ENCODE results near the gene GRIN2A.

GRIN2A gene

DNA sequence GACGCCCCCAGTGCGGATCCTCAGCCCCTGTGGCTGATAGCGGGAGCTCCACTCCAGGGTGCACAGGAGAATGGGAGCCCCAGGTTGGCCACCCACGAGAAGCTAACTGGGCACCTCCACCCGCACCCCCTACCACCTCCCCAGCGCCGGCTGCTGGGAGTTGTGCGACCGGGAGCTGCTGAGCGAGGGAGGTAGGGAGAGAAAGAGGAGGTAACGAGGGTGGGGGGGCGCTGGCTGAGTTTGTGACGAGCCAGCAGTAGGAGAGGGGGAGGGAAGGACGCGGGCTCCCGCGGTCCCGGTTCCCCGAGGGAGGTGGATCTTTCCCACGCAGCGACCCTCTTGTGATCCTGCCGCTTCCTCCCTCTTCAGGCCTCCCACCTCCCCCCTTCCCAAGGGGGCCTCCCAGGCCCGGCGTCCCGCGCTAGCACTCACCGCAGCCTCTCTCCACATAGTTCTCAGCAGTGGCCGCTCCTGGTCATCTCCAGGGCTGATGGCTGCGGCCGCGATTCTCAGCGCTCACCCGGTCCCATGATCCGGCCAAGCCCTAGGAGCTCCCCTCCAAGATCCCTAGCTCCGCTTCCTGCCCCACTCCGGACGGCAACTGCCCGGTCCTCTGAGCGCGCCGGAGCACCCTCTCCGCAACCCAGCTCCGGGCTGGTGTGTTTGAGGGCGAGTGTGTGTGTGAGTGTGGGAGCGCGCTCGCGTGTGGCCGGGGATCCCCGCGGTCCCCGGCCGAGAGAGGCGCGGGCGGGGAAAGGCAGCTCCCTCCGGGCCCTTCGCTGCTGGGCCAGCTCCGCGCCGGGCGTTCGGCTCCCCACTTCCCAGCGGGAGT is at the start of gene GRIN2A:
GRIN2A (minus strand) TSS at position 207 of the 832 bp plus-strand sequence. CDS start 2,017 bp downstream, outside the sequence.
- DNase-seq: no peak

- DNase-seq: no peak
Observed at GRCh38 chr16:10231563-10231962, 49.3 kb upstream of the GRIN2A start.

- no peak for DNase-seq
Observed at GRCh38 chr16:10228779-10229178, 46.6 kb upstream of the GRIN2A start.

- DNase-seq: no peak
Observed at GRCh38 chr16:10226987-10227306, 44.7 kb upstream of the GRIN2A start.

GRCh38 chr16:10226141-10226986 is 44.1 kb upstream of the GRIN2A start:
- DNase-seq: no peak

- no peak for DNase-seq
Observed at GRCh38 chr16:10225653-10226052, 43.4 kb upstream of the GRIN2A start.

GRCh38 chr16:10224850-10225249 is 42.6 kb upstream of the GRIN2A start:
- no peak for DNase-seq

- no peak for DNase-seq
Observed at GRCh38 chr16:10220942-10221341, 38.7 kb upstream of the GRIN2A start.

DNA sequence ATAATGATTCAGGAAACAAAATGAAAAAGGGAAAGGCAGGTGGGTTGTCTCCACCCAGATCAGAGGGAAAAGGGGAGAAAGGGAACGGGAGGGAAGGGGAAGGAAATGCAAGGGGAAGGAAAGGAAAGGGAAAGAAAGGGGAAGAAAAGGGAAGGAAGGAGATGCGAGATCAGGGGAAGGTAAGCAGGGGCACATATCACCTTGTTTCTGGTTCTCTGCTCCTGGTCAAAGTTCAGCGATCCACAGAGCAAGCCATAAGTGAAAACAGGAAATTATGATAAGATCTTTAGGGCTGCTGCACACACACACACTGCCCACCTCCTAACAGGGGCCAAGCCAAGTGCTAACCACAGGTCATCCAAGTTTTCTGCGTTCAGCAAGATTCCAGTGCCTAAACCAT is 37.5 kb upstream of the GRIN2A start:
- no peak for DNase-seq

- DNase-seq: no peak
Observed at GRCh38 chr16:10218490-10219206, 36.4 kb upstream of the GRIN2A start.

DNA sequence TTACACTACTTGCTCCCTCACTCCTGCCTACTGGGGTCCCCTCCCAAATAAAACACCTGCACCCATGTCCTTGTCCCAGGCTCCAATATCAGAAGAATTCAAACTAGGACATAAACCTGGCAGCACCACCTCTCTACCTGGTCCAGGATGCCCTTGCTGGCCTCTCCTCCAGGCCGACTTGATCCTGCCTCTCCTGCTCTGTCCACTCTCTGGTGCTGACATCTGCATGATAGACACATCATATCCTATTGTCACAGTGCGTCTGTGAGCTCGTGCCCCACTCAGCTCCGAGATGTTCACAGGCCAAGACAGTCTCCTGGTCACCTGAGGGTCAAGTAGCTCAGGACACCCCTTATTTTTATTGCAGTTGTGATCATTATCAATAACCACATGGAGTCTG is 31.5 kb upstream of the GRIN2A start:
- no peak for DNase-seq

- DNase-seq: no peak
Observed at GRCh38 chr16:10210944-10211343, 28.7 kb upstream of the GRIN2A start.

DNA sequence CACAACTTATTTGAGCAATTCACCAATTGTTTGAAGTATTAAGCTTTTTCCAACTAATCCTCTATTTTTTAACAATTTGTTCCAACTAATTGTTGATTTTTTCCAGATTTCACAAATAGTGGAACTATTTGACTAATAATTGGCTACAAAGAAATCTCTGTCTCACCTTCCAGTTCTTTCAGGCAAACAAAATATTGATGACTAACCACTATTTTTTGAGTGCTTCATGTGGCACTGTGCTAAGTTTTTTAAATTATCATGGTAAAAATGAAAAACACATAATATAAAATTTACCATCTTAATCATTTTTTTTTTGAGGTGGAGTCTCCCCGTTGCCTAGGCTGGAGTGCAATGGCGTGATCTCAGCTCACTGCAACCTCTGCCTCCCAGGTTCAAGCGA is 24.6 kb upstream of the GRIN2A start:
- no peak for DNase-seq

DNA sequence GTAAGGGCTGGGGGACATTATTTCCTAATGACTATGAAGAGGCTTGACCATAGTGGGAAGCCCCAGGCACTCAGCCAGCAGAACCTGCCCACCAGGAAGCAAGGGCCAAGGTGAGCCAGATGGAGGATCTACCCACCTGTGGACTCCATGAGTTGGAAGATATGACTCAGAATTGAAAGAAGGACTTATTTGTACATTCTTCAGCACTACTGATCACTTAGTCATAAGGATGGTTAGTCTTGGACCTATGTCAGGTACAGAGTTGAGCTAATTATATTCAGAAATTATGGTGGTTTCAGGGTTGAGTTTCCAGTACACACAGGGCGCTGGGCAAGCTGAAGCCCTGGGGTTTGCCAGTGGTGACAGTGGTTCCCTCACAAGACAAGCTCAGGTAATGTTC is 24.0 kb upstream of the GRIN2A start:
- no peak for DNase-seq

- no peak for DNase-seq
Observed at GRCh38 chr16:10205688-10206087, 23.5 kb upstream of the GRIN2A start.

GRCh38 chr16:10202649-10203048 is 20.4 kb upstream of the GRIN2A start:
- DNase-seq: no peak

DNA sequence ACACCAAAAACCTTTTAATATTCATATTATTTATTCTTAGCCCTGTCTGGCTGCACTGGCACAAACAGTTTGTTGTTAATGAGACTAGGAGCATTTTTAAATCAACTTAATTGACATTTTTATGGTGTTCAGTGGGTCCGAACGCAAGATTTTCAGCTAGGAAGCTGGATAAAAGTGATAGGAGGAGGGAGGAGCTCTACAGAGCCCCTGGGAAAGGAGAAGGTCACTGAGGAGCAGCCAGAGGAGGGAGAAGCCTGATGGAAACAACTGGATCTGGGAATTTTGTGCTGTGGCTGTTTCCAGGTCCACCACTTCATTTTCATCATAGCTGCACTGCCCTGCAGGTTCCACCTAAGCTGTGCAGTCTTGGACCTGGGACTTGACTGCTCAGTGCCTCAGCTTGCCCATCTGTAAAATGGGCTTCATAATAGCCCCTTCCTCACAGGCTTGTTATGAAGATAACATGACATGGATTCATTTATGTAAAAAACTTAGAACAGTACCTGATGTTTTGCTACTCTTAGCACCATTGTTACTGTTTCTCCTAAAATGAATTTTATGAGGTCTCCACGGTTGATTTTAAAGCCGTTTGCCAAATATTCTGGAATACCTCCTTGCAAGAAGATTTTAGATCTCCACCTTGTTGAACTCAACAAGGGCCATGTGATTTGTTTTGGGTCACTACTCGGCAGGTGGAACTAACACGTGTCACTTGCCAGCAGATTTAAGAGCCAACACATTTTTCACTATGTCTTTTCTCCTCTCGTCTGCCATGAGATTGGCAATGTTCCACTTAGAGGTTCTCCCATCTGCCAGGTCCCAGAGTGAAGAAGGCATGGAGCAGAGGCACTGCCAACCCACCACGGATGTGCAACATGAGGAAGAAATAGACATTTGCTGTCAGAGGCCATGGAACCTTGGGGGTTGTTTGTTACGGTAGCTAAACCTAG is 18.7 kb upstream of the GRIN2A start:
- DNase-seq: no peak

DNA sequence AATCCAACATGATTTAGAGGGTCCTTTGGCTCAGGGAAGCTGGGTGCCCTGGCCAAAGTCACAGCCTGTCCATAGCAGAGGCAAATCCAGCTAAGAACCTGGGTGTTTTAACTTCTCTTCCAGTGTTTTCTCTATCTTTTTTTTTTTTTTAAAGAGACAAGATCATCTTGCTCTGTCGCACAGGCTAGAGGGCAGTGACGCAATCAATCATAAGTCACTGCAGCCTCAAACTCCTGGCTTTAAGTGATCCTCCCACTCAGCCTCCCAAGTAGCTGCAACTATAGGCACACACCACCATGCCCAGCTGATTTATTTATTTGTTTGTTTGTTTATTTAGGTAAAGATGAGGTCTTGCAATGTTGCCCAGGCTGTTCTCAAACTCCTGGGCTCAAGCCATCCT is 14.8 kb upstream of the GRIN2A start:
- DNase-seq: no peak

DNA sequence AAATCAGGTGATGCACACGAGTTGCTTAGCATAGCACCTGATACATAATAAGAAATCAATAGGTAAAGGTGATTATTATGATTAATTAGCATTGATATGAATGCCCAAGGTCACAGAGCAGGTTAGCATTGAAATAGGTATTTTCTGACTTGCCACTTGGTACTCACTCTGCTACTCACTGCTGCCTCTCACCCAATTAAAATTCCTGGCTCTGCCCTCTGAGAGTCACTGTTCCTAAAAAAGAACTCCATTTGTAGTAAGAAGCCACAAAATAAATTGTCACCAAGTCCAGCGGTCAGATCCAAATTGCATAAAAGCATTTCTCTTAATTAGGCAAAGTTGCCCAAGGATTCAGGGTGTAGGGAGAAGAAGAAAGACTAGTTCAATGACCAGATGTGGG is 8.9 kb upstream of the GRIN2A start:
- no peak for DNase-seq

DNA sequence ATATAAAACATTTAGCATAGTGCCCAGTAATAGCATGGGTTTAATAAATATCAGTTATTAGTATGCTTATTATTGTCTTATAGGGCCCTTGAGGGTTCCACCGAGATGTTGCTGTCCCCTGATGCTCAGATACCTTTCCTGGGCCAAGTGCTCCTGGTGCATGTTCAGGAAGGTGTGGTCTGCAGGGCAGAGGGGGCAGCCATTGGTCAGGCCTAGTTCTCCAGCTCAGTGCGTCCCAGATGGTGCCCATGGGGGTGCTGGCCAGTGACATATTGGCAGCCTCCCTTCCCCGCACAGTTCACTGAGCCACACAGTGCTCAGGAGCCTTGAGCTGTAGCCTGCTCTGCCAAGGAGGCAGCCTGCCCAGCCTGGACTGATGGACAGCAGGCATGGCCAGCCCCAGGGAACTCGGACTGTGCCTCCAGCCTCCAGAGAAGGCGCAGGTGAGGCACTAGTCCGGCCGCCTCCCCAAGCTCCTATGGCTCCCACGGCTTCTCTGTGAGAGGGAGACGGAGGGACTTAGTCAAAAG is 7.7 kb upstream of the GRIN2A start:
- DNase-seq: no peak

- DNase-seq: no peak
Observed at GRCh38 chr16:10188236-10188635, 6.0 kb upstream of the GRIN2A start.

All from CD4-positive, alpha-beta T cell treated with Interleukin-17A for 4 hours (primary cell).